Measurements from ENCODE around the gene ZSCAN10. TPM values are rescaled to one million over a fixed set of nuclear protein-coding genes. Genes with fewer than 3 reads are reported as not detected.

ZSCAN10 gene
- total RNA-seq, 1 experiment from 2014 or later = not detected

- Mint-ChIP-seq H3K27ac (ENCODE audit: unreplicated experiment) (peak overlapping the region; percentile 91), H3K9me3 (ENCODE audit: unreplicated experiment) (no peaks in the 10 kb centered on the region), H3K27me3 (ENCODE audit: insufficient read depth, unreplicated experiment) (no peaks in the 10 kb centered on the region), H3K4me3 (ENCODE audit: unreplicated experiment) (peak overlapping the region; percentile 90), H3K4me1 (ENCODE audit: low read depth, unreplicated experiment) (no peaks in the 10 kb centered on the region), H3K36me3 (ENCODE audit: insufficient read depth, unreplicated experiment) (peaks cover 26% of the 10 kb centered on the region)
- intact Hi-C loops (cut with micrococcal nuclease; ENCODE audit: unreplicated experiment) = loop anchor here (2.0 kb wide), 1 partner anchor 34 kb away; no protein-coding TSS in a partner anchor
- no peak for DNase-seq
- TF ChIP-seq CTCF (IDR thresholded peaks at IDR 0.05; ENCODE audit: insufficient read depth in 1 of 2, low read depth in 1 of 2, low read length in 1 of 2, severe bottlenecking in 1 of 2, unreplicated experiment in 1 of 2) = no peak
- H3K27me3 ChIP-seq (replicated peaks; ENCODE audit: control insufficient read depth, insufficient read depth, low read length) = no peaks in the 10 kb centered on the region
- no peaks in the 10 kb centered on the region for H3K4me1 ChIP-seq
- ChIA-PET POLR2A (interaction anchor here (0.5 to 1.4 kb wide), 18 partner anchors 8 to 165 kb away, joined by 3 to 17 read pairs (median 4); partner anchors contain the start of genes HCFC1R1, THOC6 and TNFRSF12A), CTCF (interaction anchor here (0.6 to 3.2 kb wide), 10 partner anchors 11 to 1545 kb away, joined by 3 to 22 read pairs (median 4); no protein-coding TSS in a partner anchor)
- H3K9me3 ChIP-seq = no peaks in the 10 kb centered on the region
- H3K4me3 ChIP-seq (ENCODE audit: low read depth, low read length) = peak overlapping the region; percentile 84
- peaks cover 2% of the 10 kb centered on the region for H3K36me3 ChIP-seq (ENCODE audit: control insufficient read depth, insufficient read depth, low read length)
- BruUV-seq (replicated peaks) = TSS peak; percentile 87
Measured at GRCh38 chr16:3135126-3135715, 36.1 kb upstream of the ZSCAN10 start.

- TSS peak; percentile 82 for BruUV-seq (replicated peaks)
- Histone ChIP-seq H3K4me3 (ENCODE audit: low read depth, low read length) (peak within 1 kb of the TSS; percentile 84), H3K27me3 (replicated peaks; ENCODE audit: control insufficient read depth, insufficient read depth, low read length) (no peaks in the 10 kb centered on the region), H3K36me3 (ENCODE audit: control insufficient read depth, insufficient read depth, low read length) (peaks cover 2% of the 10 kb centered on the region), H3K9me3 (no peaks in the 10 kb centered on the region), H3K4me1 (no peaks in the 10 kb centered on the region)
- POLR2A ChIA-PET = interaction anchor here (0.5 to 1.4 kb wide), 18 partner anchors 9 to 150 kb away, joined by 3 to 17 read pairs (median 4); partner anchors contain the start of genes HCFC1R1, THOC6 and TNFRSF12A
- DNase-seq = peak; percentile 94 to 96
- CTCF ChIA-PET = interaction anchor here (0.6 to 3.2 kb wide), 10 partner anchors 10 to 1546 kb away, joined by 3 to 22 read pairs (median 4); no protein-coding TSS in a partner anchor
- Mint-ChIP-seq H3K4me3 (ENCODE audit: unreplicated experiment) (peak within 1 kb of the TSS; percentile 90), H3K36me3 (ENCODE audit: insufficient read depth, unreplicated experiment) (peaks cover 30% of the 10 kb centered on the region), H3K27ac (ENCODE audit: unreplicated experiment) (peak within 1 kb of the TSS; percentile 91), H3K9me3 (ENCODE audit: unreplicated experiment) (no peaks in the 10 kb centered on the region), H3K4me1 (ENCODE audit: low read depth, unreplicated experiment) (peaks cover 4% of the 10 kb centered on the region), H3K27me3 (ENCODE audit: insufficient read depth, unreplicated experiment) (no peaks in the 10 kb centered on the region)
- intact Hi-C loops (cut with micrococcal nuclease; ENCODE audit: unreplicated experiment) = loop anchor here (1.0 to 5.0 kb wide), 3 partner anchors 16 to 34 kb away; no protein-coding TSS in a partner anchor
- TF ChIP-seq CTCF (IDR thresholded peaks at IDR 0.05; ENCODE audit: insufficient read depth in 1 of 2, low read depth in 1 of 2, low read length in 1 of 2, severe bottlenecking in 1 of 2, unreplicated experiment in 1 of 2) = no peak
Measured at GRCh38 chr16:3134338-3135125, 35.4 kb upstream of the ZSCAN10 start, which contains the start of gene ZNF213. TSS of gene ZNF213 (plus strand) at chr16:3135029. CDS start at chr16:3137281, 2,252 bp downstream.

GRCh38 chr16:3133844-3134243, 34.8 kb upstream of the ZSCAN10 start:
- Histone ChIP-seq H3K27me3 (replicated peaks; ENCODE audit: control insufficient read depth, insufficient read depth, low read length) (no peaks in the 10 kb centered on the region), H3K36me3 (ENCODE audit: control insufficient read depth, insufficient read depth, low read length) (peaks cover 2% of the 10 kb centered on the region), H3K9me3 (no peaks in the 10 kb centered on the region), H3K4me1 (no peaks in the 10 kb centered on the region), H3K4me3 (ENCODE audit: low read depth, low read length) (peak overlapping the region; percentile 56)
- ChIA-PET POLR2A (interaction anchor here (0.5 to 1.0 kb wide), 2 partner anchors 26 to 27 kb away, joined by 3 to 12 read pairs; no protein-coding TSS in a partner anchor), CTCF (interaction anchor here (0.6 to 3.2 kb wide), 3 partner anchors 16 to 75 kb away, joined by 4 to 22 read pairs (median 14); no protein-coding TSS in a partner anchor)
- Mint-ChIP-seq H3K27me3 (ENCODE audit: insufficient read depth, unreplicated experiment) (no peaks in the 10 kb centered on the region), H3K27ac (ENCODE audit: unreplicated experiment) (peak overlapping the region; percentile 91), H3K9me3 (ENCODE audit: unreplicated experiment) (no peaks in the 10 kb centered on the region), H3K4me3 (ENCODE audit: unreplicated experiment) (peak overlapping the region; percentile 90), H3K4me1 (ENCODE audit: low read depth, unreplicated experiment) (peaks cover 8% of the 10 kb centered on the region), H3K36me3 (ENCODE audit: insufficient read depth, unreplicated experiment) (peaks cover 33% of the 10 kb centered on the region)
- no peak for TF ChIP-seq CTCF (IDR thresholded peaks at IDR 0.05; ENCODE audit: insufficient read depth in 1 of 2, low read depth in 1 of 2, low read length in 1 of 2, severe bottlenecking in 1 of 2, unreplicated experiment in 1 of 2)
- BruUV-seq (replicated peaks) = no TSS peak
- intact Hi-C loops (cut with micrococcal nuclease; ENCODE audit: unreplicated experiment) = loop anchor here (1.0 to 5.0 kb wide), 3 partner anchors 16 to 33 kb away; no protein-coding TSS in a partner anchor
- DNase-seq = no peak
